Measurements from ENCODE around the gene RAD23B. TPM values are rescaled to one million over a fixed set of nuclear protein-coding genes. Genes with fewer than 3 reads are reported as not detected.
A peak's percentile ranks its signal among the peaks of the same experiment; 100 is the strongest.

Gene RAD23B
- total and polyA plus RNA-seq, 2 of the 13 experiments (the other 11 are each of a cell fraction or from before 2014, with no cell fraction given), result 133 to 156 TPM

DNA sequence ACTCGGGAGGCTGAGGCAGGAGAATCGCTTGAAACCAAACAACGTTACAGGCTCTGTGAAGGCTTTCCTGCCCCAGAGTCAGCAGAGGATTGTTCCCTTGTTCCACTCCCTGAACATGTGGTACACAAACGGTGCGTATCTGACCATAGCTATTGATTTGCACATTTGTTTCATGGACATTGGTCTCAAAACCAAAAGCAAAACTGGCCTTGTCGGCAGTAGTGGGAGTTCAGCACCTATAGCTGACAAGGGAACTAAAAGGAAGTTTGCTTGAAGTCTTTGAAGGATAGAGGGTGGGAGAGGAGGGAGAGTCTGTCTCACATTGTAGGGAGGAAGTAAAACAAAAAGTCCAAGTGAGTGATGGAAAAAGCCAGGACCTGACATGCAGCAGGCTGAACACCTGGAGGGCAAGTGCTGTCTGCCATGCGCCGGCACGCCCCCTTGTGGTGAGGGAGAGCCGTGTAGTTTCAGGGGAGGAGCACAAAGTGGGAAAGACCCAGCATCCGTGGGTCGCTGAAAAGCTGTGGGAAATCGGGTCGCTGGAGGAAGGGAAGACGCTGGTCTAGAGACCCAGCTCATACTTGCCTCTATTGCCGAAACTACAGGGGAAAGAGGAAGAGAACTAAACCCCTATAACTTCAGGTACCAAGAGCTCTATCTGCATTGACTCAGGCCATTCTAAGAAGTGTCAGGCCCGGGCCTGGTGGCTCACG, 58.0 kb downstream of the RAD23B start (continued):
- no peak for TF ChIP-seq ATAD3A (CRISPR knock-in tag; IDR thresholded peaks at IDR 0.05)
- TF ChIP-seq, protein P1, sequence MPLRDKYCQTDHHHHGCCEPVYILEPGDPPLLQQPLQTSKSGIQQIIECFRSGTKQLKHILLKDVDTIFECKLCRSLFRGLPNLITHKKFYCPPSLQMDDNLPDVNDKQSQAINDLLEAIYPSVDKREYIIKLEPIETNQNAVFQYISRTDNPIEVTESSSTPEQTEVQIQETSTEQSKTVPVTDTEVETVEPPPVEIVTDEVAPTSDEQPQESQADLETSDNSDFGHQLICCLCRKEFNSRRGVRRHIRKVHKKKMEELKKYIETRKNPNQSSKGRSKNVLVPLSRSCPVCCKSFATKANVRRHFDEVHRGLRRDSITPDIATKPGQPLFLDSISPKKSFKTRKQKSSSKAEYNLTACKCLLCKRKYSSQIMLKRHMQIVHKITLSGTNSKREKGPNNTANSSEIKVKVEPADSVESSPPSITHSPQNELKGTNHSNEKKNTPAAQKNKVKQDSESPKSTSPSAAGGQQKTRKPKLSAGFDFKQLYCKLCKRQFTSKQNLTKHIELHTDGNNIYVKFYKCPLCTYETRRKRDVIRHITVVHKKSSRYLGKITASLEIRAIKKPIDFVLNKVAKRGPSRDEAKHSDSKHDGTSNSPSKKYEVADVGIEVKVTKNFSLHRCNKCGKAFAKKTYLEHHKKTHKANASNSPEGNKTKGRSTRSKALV (CRISPR knock-in tag; IDR thresholded peaks at IDR 0.05), result 0 out of 2 replicates have a peak, but pooled peaks have one; percentile 26
- TF ChIP-seq KLF13 (CRISPR knock-in tag; IDR thresholded peaks at IDR 0.05), result no peak
- TF ChIP-seq, protein P2, sequence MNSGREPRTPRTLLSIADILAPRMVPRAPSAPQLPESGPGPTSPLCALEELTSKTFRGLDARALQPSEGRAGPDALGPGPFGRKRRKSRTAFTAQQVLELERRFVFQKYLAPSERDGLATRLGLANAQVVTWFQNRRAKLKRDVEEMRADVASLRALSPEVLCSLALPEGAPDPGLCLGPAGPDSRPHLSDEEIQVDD (CRISPR knock-in tag; IDR thresholded peaks at IDR 0.05; ENCODE audit: borderline replicate concordance), result no peak
- no peak for TF ChIP-seq ZNF121 (CRISPR knock-in tag; IDR thresholded peaks at IDR 0.05)
- TF ChIP-seq, protein P3, sequence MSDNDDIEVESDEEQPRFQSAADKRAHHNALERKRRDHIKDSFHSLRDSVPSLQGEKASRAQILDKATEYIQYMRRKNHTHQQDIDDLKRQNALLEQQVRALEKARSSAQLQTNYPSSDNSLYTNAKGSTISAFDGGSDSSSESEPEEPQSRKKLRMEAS (IDR thresholded peaks at IDR 0.05), result peak; percentile 71
- no peak for TF ChIP-seq PHB2 (IDR thresholded peaks at IDR 0.05; ENCODE audit: partially characterized antibody)
- TF ChIP-seq KDM5A (IDR thresholded peaks at IDR 0.05; ENCODE audit: borderline replicate concordance, low read length), result no peak
- no peak for TF ChIP-seq PHF5A (CRISPR knock-in tag; IDR thresholded peaks at IDR 0.05; ENCODE audit: low read depth, unreplicated experiment)
- TF ChIP-seq NFE2L1 (CRISPR knock-in tag; IDR thresholded peaks at IDR 0.05; ENCODE audit: borderline replicate concordance), result no peak
- TF ChIP-seq, protein P4, sequence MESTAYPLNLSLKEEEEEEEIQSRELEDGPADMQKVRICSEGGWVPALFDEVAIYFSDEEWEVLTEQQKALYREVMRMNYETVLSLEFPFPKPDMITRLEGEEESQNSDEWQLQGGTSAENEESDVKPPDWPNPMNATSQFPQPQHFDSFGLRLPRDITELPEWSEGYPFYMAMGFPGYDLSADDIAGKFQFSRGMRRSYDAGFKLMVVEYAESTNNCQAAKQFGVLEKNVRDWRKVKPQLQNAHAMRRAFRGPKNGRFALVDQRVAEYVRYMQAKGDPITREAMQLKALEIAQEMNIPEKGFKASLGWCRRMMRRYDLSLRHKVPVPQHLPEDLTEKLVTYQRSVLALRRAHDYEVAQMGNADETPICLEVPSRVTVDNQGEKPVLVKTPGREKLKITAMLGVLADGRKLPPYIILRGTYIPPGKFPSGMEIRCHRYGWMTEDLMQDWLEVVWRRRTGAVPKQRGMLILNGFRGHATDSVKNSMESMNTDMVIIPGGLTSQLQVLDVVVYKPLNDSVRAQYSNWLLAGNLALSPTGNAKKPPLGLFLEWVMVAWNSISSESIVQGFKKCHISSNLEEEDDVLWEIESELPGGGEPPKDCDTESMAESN (CRISPR knock-in tag; conservative IDR thresholded peaks at IDR 0.05), result no peak
- TF ChIP-seq TEAD2 (CRISPR knock-in tag; IDR thresholded peaks at IDR 0.05), result no peak
- TF ChIP-seq NBN (conservative IDR thresholded peaks at IDR 0.05), result no peak
- no peak for TF ChIP-seq ZBTB7A (CRISPR knock-in tag; IDR thresholded peaks at IDR 0.05)
- peak; percentile 75; the same call in 1 of the 2 replicates for TF ChIP-seq ZNF556 (CRISPR knock-in tag; IDR thresholded peaks at IDR 0.05; ENCODE audit: borderline replicate concordance)
- no peak for TF ChIP-seq ZNF549 (CRISPR knock-in tag; IDR thresholded peaks at IDR 0.05)
- TF ChIP-seq MEIS1 (CRISPR knock-in tag; IDR thresholded peaks at IDR 0.05; ENCODE audit: borderline replicate concordance), result 0 out of 2 replicates have a peak, but pooled peaks have one; percentile 83
- TF ChIP-seq, protein P5, sequence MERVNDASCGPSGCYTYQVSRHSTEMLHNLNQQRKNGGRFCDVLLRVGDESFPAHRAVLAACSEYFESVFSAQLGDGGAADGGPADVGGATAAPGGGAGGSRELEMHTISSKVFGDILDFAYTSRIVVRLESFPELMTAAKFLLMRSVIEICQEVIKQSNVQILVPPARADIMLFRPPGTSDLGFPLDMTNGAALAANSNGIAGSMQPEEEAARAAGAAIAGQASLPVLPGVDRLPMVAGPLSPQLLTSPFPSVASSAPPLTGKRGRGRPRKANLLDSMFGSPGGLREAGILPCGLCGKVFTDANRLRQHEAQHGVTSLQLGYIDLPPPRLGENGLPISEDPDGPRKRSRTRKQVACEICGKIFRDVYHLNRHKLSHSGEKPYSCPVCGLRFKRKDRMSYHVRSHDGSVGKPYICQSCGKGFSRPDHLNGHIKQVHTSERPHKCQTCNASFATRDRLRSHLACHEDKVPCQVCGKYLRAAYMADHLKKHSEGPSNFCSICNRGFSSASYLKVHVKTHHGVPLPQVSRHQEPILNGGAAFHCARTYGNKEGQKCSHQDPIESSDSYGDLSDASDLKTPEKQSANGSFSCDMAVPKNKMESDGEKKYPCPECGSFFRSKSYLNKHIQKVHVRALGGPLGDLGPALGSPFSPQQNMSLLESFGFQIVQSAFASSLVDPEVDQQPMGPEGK (CRISPR knock-in tag; IDR thresholded peaks at IDR 0.05), result 0 out of 2 replicates have a peak, but pooled peaks have one; percentile 11
- TF ChIP-seq MBD4 (IDR thresholded peaks at IDR 0.05; ENCODE audit: borderline replicate concordance, low read length), result no peak
- TF ChIP-seq KDM3A (CRISPR knock-in tag; IDR thresholded peaks at IDR 0.05; ENCODE audit: low read depth), result no peak
- TF ChIP-seq, protein P6, sequence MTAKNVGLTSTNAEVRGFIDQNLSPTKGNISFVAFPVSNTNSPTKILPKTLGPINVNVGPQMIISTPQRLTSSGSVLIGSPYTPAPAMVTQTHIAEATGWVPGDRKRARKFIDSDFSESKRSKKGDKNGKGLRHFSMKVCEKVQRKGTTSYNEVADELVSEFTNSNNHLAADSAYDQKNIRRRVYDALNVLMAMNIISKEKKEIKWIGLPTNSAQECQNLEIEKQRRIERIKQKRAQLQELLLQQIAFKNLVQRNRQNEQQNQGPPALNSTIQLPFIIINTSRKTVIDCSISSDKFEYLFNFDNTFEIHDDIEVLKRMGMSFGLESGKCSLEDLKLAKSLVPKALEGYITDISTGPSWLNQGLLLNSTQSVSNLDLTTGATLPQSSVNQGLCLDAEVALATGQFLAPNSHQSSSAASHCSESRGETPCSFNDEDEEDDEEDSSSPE (CRISPR knock-in tag; IDR thresholded peaks at IDR 0.05), result no peak
- no peak for TF ChIP-seq ZBTB8A (CRISPR knock-in tag; IDR thresholded peaks at IDR 0.05; ENCODE audit: borderline replicate concordance, low read depth)
- TF ChIP-seq ZNF383 (CRISPR knock-in tag; IDR thresholded peaks at IDR 0.05; ENCODE audit: borderline replicate concordance), result no peak

All from HepG2 (cell line).